HepG2 (cell line): ENCODE data around the gene CRIP1. TPM values are rescaled to one million over a fixed set of nuclear protein-coding genes. Genes with fewer than 3 reads are reported as not detected.

Experiments used
- ARHGAP35 ChIP-seq: sonication (generic); formaldehyde crosslinking; IDR thresholded peaks from 2 replicates; pipeline ENCODE4 v1.9.0; 2022; ENCODE audit warnings: mild to moderate bottlenecking, inconsistent platforms, moderate library complexity, missing genetic modification reagents, borderline replicate concordance
- ESRRA ChIP-seq: sonication (generic); formaldehyde crosslinking; IDR thresholded peaks from 2 replicates; pipeline ENCODE4 v1.5.1; 2020; ENCODE audit warnings: mild to moderate bottlenecking, low read depth, missing genetic modification reagents
- FOXP1 ChIP-seq, 2 experiments: fragments of 450-650 bp in 1 of 2; IDR thresholded peaks; 2 replicates each; pipeline ENCODE4 v1.6.1; 2017 to 2018; ENCODE audit warnings: antibody characterized with exemption in 1 of 2
- JDP2 ChIP-seq: sonication (generic); formaldehyde crosslinking; IDR thresholded peaks from 2 replicates; pipeline ENCODE4 v1.8.1; 2022; ENCODE audit warnings: missing genetic modification reagents, borderline replicate concordance
- MTF2 ChIP-seq: sonication (generic); formaldehyde crosslinking; IDR thresholded peaks from 2 replicates; pipeline ENCODE4 v1.5.0; 2020; ENCODE audit warnings: missing genetic modification reagents, borderline replicate concordance
- NFAT5 ChIP-seq: sonication (generic); formaldehyde crosslinking; IDR thresholded peaks from 2 replicates; pipeline ENCODE4 v1.4.0; 2020; ENCODE audit warnings: missing genetic modification reagents
- NRL ChIP-seq: sonication (generic); formaldehyde crosslinking; IDR thresholded peaks from 2 replicates; pipeline ENCODE4 v1.5.0; 2020; ENCODE audit warnings: missing genetic modification reagents, mild to moderate bottlenecking, moderate library complexity, borderline replicate concordance
- PHB2 ChIP-seq: fragments of 450-650 bp; IDR thresholded peaks from 2 replicates; pipeline ENCODE4 v1.6.1; 2018; ENCODE audit not compliant: partially characterized antibody
- POLR2AphosphoS2 ChIP-seq: IDR thresholded peaks from 2 replicates; pipeline ENCODE4 v1.6.1; 2011; ENCODE audit warnings: low read depth, low read length, improper control_type of control experiment
- POLR2G ChIP-seq: fragments of 200-400 bp; formaldehyde crosslinking; IDR thresholded peaks from 2 replicates; pipeline ENCODE4 v1.6.1; 2018; ENCODE audit warnings: mild to moderate bottlenecking, low read depth, low read length, moderate library complexity
- PRPF4 ChIP-seq: fragments of 200-400 bp; formaldehyde crosslinking; IDR thresholded peaks from 2 replicates; pipeline ENCODE4 v1.6.1; 2016; ENCODE audit warnings: low read length, low read depth; ENCODE audit not compliant: poor library complexity, severe bottlenecking
- SIX1 ChIP-seq: sonication (generic); formaldehyde crosslinking; IDR thresholded peaks from 2 replicates; pipeline ENCODE4 v1.4.0; 2020; ENCODE audit warnings: missing genetic modification reagents, borderline replicate concordance
- SNAPC2 ChIP-seq: sonication (generic); formaldehyde crosslinking; IDR thresholded peaks from 2 replicates; pipeline ENCODE4 v1.8.1; 2022; ENCODE audit warnings: mild to moderate bottlenecking, missing genetic modification reagents
- STAG1 ChIP-seq: sonication (generic); formaldehyde crosslinking; IDR thresholded peaks from 2 replicates; pipeline ENCODE4 v1.4.0; 2020; ENCODE audit warnings: missing genetic modification reagents
- TSC22D2 ChIP-seq: sonication (generic); formaldehyde crosslinking; IDR thresholded peaks from 2 replicates; pipeline ENCODE4 v1.5.1; 2020; ENCODE audit warnings: missing genetic modification reagents, mild to moderate bottlenecking, borderline replicate concordance
- XBP1 ChIP-seq: sonication (generic); formaldehyde crosslinking; IDR thresholded peaks from 2 replicates; pipeline ENCODE4 v1.5.0; 2020; ENCODE audit warnings: missing genetic modification reagents
- ZBTB1 ChIP-seq: sonication (generic); formaldehyde crosslinking; IDR thresholded peaks from 2 replicates; pipeline ENCODE4 v1.4.0; 2020; ENCODE audit warnings: missing genetic modification reagents, borderline replicate concordance
- ZMAT3 ChIP-seq: sonication (generic); formaldehyde crosslinking; conservative IDR thresholded peaks from 2 replicates; pipeline ENCODE4 v1.7.0; 2021; ENCODE audit warnings: missing genetic modification reagents
- ZMAT5 ChIP-seq: sonication (generic); formaldehyde crosslinking; IDR thresholded peaks from 2 replicates; pipeline ENCODE4 v1.5.0; 2020; ENCODE audit warnings: mild to moderate bottlenecking, low read depth, missing genetic modification reagents, borderline replicate concordance
- ZNF280D ChIP-seq: sonication (generic); formaldehyde crosslinking; IDR thresholded peaks from 2 replicates; pipeline ENCODE4 v1.5.1; 2020; ENCODE audit warnings: mild to moderate bottlenecking, missing genetic modification reagents
- ZNF749 ChIP-seq: sonication (generic); formaldehyde crosslinking; IDR thresholded peaks from 2 replicates; pipeline ENCODE4 v1.8.0; 2022; ENCODE audit warnings: mild to moderate bottlenecking, missing genetic modification reagents, moderate library complexity, borderline replicate concordance
- ZNF792 ChIP-seq: IDR thresholded peaks from 2 replicates; pipeline ENCODE4 v1.6.1; 2016
- polyA plus RNA-seq, 8 experiments: library from polyadenylated mRNA; depleted of rRNA in 3 of 8; stranded (reverse) in 7 of 8; unstranded in 1 of 8; fragments of >200 nt; fragmentation: Illumina TruSeq in 4 of 8; extraction: Trizol in 4 of 8; gene quantifications; 2 replicates each; pipeline versions ENCODE4 v1.2.1 to v1.2.3, GENCODE V29; 2011 to 2016; ENCODE audit warnings: low read depth in 4 of 8, missing spikeins in 1 of 8, mixed read lengths in 1 of 8; ENCODE audit not compliant: insufficient read depth in 1 of 8
- total RNA-seq, 5 experiments: library from RNA; depleted of rRNA; stranded (reverse); fragments of >200 nt; fragmentation: Illumina TruSeq; extraction: Trizol; gene quantifications; 2 replicates each; pipeline ENCODE4 v1.2.3, GENCODE V29; 2016; ENCODE audit warnings: low read depth in 1 of 5

Gene CRIP1
- total and polyA plus RNA-seq, 2 of the 13 experiments (the other 11 are each of a cell fraction or from before 2014, with no cell fraction given) = 53.9 to 59.5 TPM

GRCh38 chr14:105498430-105499255 is 12.0 kb downstream of the CRIP1 start (continued):
- TF ChIP-seq ZNF280D (CRISPR knock-in tag) (no peak), POLR2AphosphoS2 (no peak), ZMAT5 (CRISPR knock-in tag) (no peak), TSC22D2 (CRISPR knock-in tag) (no peak), NFAT5 (CRISPR knock-in tag) (no peak), ARHGAP35 (no peak), STAG1 (CRISPR knock-in tag) (no peak), MTF2 (CRISPR knock-in tag) (no peak), ZNF792 (CRISPR knock-in tag) (no peak), POLR2G (no peak), ZBTB1 (CRISPR knock-in tag) (no peak), JDP2 (CRISPR knock-in tag) (no peak), FOXP1 (IDR thresholded peaks at IDR 0.05) (no peak), FOXP1 (CRISPR knock-in tag; IDR thresholded peaks at IDR 0.05) (no peak), ESRRA (no peak), ZMAT3 (0 out of 2 replicates have a peak, but pooled peaks have one; percentile 8), PHB2 (no peak), SNAPC2 (CRISPR knock-in tag) (no peak), SIX1 (CRISPR knock-in tag) (no peak), PRPF4 (peak; percentile 90), ZNF749 (CRISPR knock-in tag) (no peak), NRL (no peak), XBP1 (CRISPR knock-in tag) (no peak)
